IMR-90 (cell line): Measurements from ENCODE around the gene PLCD1. TPM values are rescaled to one million over a fixed set of nuclear protein-coding genes. Genes with fewer than 3 reads are reported as not detected.

Experiments used
- ATAC-seq: fragments of 200-7000 bp; cut with Tn5 transposase; 2 replicates; pipeline ENCODE4 v1.9.1; 2020; ENCODE audit warnings: low read depth, mild to moderate bottlenecking, moderate library complexity
- BruUV-seq: library from RNA; stranded (reverse); fragments of 400-500 nt; replicated peaks from 2 replicates; lab custom pipeline; 2021; lab: Mats Ljungman, UMichigan
- CTCF ChIA-PET: fragments of 300-600 bp; formaldehyde crosslinking; extraction: SDS; loops from one replicate; lab custom pipeline; 2021; ENCODE audit warnings: antibody characterized with exemption; lab: Yijun Ruan, JAX
- POLR2A ChIA-PET: fragments of 300-600 bp; sonication (Branson Sonifier 250); formaldehyde crosslinking; loops from one replicate; lab custom pipeline; 2022; ENCODE audit warnings: antibody characterized with exemption; ENCODE audit not compliant: unreplicated experiment; lab: Charles Lee
- DNase-seq: peaks from one replicate; pipeline ENCODE4 v3.0.0; 2013
- H2AFZ ChIP-seq: replicated peaks from 2 replicates; pipeline ENCODE3; 2013; ENCODE audit warnings: low read length, mild to moderate bottlenecking; ENCODE audit not compliant: poor library complexity
- H2AK5ac ChIP-seq: 2 replicates; pipeline ENCODE4 v1.6.1; 2013; ENCODE audit warnings: low read depth, low read length, inconsistent platforms
- H2AK9ac ChIP-seq: replicated peaks from 2 replicates; pipeline ENCODE3; 2013; ENCODE audit warnings: mild to moderate bottlenecking, low read depth, low read length, moderate library complexity; ENCODE audit not compliant: poor library complexity
- H2BK120ac ChIP-seq: 2 replicates; pipeline ENCODE4 v1.6.1; 2013; ENCODE audit warnings: low read depth, low read length, inconsistent platforms
- H2BK15ac ChIP-seq: 3 replicates; pipeline ENCODE4 v1.6.1; 2013; ENCODE audit warnings: low read depth, low read length, inconsistent platforms
- H2BK20ac ChIP-seq: 2 replicates; pipeline ENCODE4 v1.6.1; 2013; ENCODE audit warnings: low read depth, mild to moderate bottlenecking, inconsistent platforms, low read length, moderate library complexity
- H2BK5ac ChIP-seq: 2 replicates; pipeline ENCODE4 v1.6.1; 2013; ENCODE audit warnings: mild to moderate bottlenecking, low read depth, low read length, inconsistent platforms; ENCODE audit not compliant: poor library complexity, severe bottlenecking
- H3K14ac ChIP-seq: replicated peaks from 2 replicates; pipeline ENCODE4 v1.6.1; 2013; ENCODE audit warnings: low read depth, low read length, inconsistent platforms
- H3K18ac ChIP-seq: 2 replicates; pipeline ENCODE4 v1.6.1; 2013; ENCODE audit warnings: low read depth, low read length, control low read depth
- H3K23ac ChIP-seq: 2 replicates; pipeline ENCODE4 v1.6.1; 2013; ENCODE audit warnings: low read depth, low read length, inconsistent platforms
- H3K27ac ChIP-seq: 2 replicates; pipeline ENCODE4 v1.5.1; 2013; ENCODE audit warnings: mild to moderate bottlenecking, control low read depth, low read length; ENCODE audit not compliant: insufficient read depth
- H3K27me3 ChIP-seq: 2 replicates; pipeline ENCODE4 v1.6.1; 2013; ENCODE audit warnings: low read length; ENCODE audit not compliant: control insufficient read depth, insufficient read depth
- H3K36me3 ChIP-seq: 2 replicates; pipeline ENCODE4 v1.6.1; 2013; ENCODE audit warnings: low read length, mixed read lengths; ENCODE audit not compliant: control insufficient read depth, insufficient read depth
- H3K4ac ChIP-seq: 2 replicates; pipeline ENCODE4 v1.6.1; 2013; ENCODE audit warnings: low read depth, low read length, inconsistent platforms
- H3K4me1 ChIP-seq: 2 replicates; pipeline ENCODE4 v1.6.1; 2013; ENCODE audit warnings: low read length, mixed read lengths; ENCODE audit not compliant: control insufficient read depth, insufficient read depth
- H3K4me2 ChIP-seq: 2 replicates; pipeline ENCODE4 v1.6.1; 2013; ENCODE audit warnings: low read depth, mild to moderate bottlenecking, control low read depth, low read length, moderate library complexity
- H3K4me3 ChIP-seq: 2 replicates; pipeline ENCODE4 v1.5.1; 2013; ENCODE audit warnings: low read depth, mild to moderate bottlenecking, control low read depth, low read length, moderate library complexity; ENCODE audit not compliant: insufficient read depth
- H3K56ac ChIP-seq: 2 replicates; pipeline ENCODE4 v1.6.1; 2013; ENCODE audit warnings: low read length, inconsistent platforms; ENCODE audit not compliant: insufficient read depth; ENCODE audit errors: extremely low read depth
- H3K79me1 ChIP-seq, 2 experiments: 2 replicates each; pipeline ENCODE4 v1.6.1; 2013; ENCODE audit warnings: low read length in 2 of 2, inconsistent platforms in 1 of 2, low read depth in 1 of 2
- H3K9ac ChIP-seq: 2 replicates; pipeline ENCODE4 v1.6.1; 2013; ENCODE audit warnings: low read depth, low read length, control low read depth
- H3K9me1 ChIP-seq: 2 replicates; pipeline ENCODE4 v1.6.1; 2013; ENCODE audit warnings: low read length, inconsistent platforms; ENCODE audit not compliant: insufficient read depth
- H3K9me3 ChIP-seq: 2 replicates; pipeline ENCODE4 v1.6.1; 2013; ENCODE audit warnings: low read length; ENCODE audit not compliant: control insufficient read depth, insufficient read depth
- H4K20me1 ChIP-seq: 2 replicates; pipeline ENCODE4 v1.6.1; 2013; ENCODE audit warnings: low read length, inconsistent platforms; ENCODE audit not compliant: insufficient read depth
- H4K5ac ChIP-seq: 2 replicates; pipeline ENCODE4 v1.6.1; 2013; ENCODE audit warnings: mild to moderate bottlenecking, low read depth, low read length, control low read depth
- H4K8ac ChIP-seq, 2 experiments: 2 replicates each; pipeline ENCODE4 v1.6.1; 2013; ENCODE audit warnings: low read depth in 2 of 2, low read length in 2 of 2, control low read depth in 1 of 2, inconsistent platforms in 1 of 2
- H4K91ac ChIP-seq: 2 replicates; pipeline ENCODE4 v1.6.1; 2013; ENCODE audit warnings: low read depth, low read length, inconsistent platforms; ENCODE audit not compliant: insufficient read depth
- BHLHE40 ChIP-seq: fragments of 150-350 bp; IDR thresholded peaks from 2 replicates; pipeline ENCODE4 v1.6.1; 2016; ENCODE audit warnings: mild to moderate bottlenecking, low read depth, low read length
- CEBPB ChIP-seq: IDR thresholded peaks from 2 replicates; pipeline ENCODE4 v1.6.1; 2012; ENCODE audit warnings: low read depth, low read length, improper control_type of control experiment
- CHD1 ChIP-seq: IDR thresholded peaks from 2 replicates; pipeline ENCODE4 v1.6.1; 2012; ENCODE audit warnings: low read depth, low read length, improper control_type of control experiment
- FOS ChIP-seq: fragments of 150-350 bp; IDR thresholded peaks from 2 replicates; pipeline ENCODE4 v1.6.1; 2016; ENCODE audit warnings: low read depth, low read length
- MAFK ChIP-seq: IDR thresholded peaks from 2 replicates; pipeline ENCODE4 v1.6.1; 2012; ENCODE audit warnings: low read depth, low read length, improper control_type of control experiment
- MAZ ChIP-seq: IDR thresholded peaks from 2 replicates; pipeline ENCODE4 v1.6.1; 2012; ENCODE audit warnings: low read depth, mild to moderate bottlenecking, low read length, improper control_type of control experiment, moderate library complexity, borderline replicate concordance
- MXI1 ChIP-seq: IDR thresholded peaks from 2 replicates; pipeline ENCODE4 v1.6.1; 2012; ENCODE audit warnings: low read depth, mild to moderate bottlenecking, low read length, moderate library complexity, borderline replicate concordance
- NFE2L2 ChIP-seq: fragments of 150-350 bp; IDR thresholded peaks from 2 replicates; pipeline ENCODE4 v1.6.1; 2016; ENCODE audit warnings: low read depth, mild to moderate bottlenecking, low read length
- POLR2A ChIP-seq: IDR thresholded peaks from 2 replicates; pipeline ENCODE4 v1.6.1; 2012; ENCODE audit warnings: mild to moderate bottlenecking, low read depth, low read length
- RAD21 ChIP-seq: IDR thresholded peaks from 2 replicates; pipeline ENCODE4 v1.6.1; 2012; ENCODE audit warnings: low read length, improper control_type of control experiment
- RCOR1 ChIP-seq: IDR thresholded peaks from 2 replicates; pipeline ENCODE4 v1.6.1; 2012; ENCODE audit warnings: mild to moderate bottlenecking, low read length, improper control_type of control experiment; ENCODE audit not compliant: insufficient replicate concordance
- RFX5 ChIP-seq: IDR thresholded peaks from 2 replicates; pipeline ENCODE4 v1.8.0; 2012; ENCODE audit warnings: low read depth, mild to moderate bottlenecking, low read length, moderate library complexity
- SMC3 ChIP-seq: fragments of 150-350 bp; IDR thresholded peaks from 2 replicates; pipeline ENCODE4 v1.6.1; 2016; ENCODE audit warnings: low read depth, mild to moderate bottlenecking, antibody characterized with exemption, low read length, moderate library complexity
- WGBS, 2 experiments: methylation state at CpG; one replicate each; pipeline versions ENCODE4 v1.1.5 to v1.1.7; 2013; ENCODE audit warnings: missing lambda C conversion rate in 2 of 2; ENCODE audit not compliant: insufficient read length in 1 of 2; ENCODE audit errors: extremely low coverage in 2 of 2; 5-methylcytosine and 5-hydroxymethylcytosine counted together
- dilution Hi-C: fragments of 300-500 bp; cut with HindIII; formaldehyde crosslinking; loops from one replicate; pipeline ENCODE4 v1.14.3; 2018; ENCODE audit warnings: low sequenced_read_pairs; ENCODE audit not compliant: unreplicated experiment
- in situ Hi-C: fragments of 300-500 bp; cut with MboI; formaldehyde crosslinking; loops from 3 replicates; pipeline ENCODE4 v1.14.3; 2019; ENCODE audit warnings: low sequenced_read_pairs, inconsistent platforms, mixed read lengths
- intact Hi-C: fragments of 100-400 bp; cut with micrococcal nuclease; formaldehyde crosslinking; loops from 2 replicates; pipeline ENCODE4 v1.10.0; 2022
- polyA plus RNA-seq, 3 experiments: library from polyadenylated mRNA; depleted of rRNA; stranded (reverse); fragments of >200 nt; gene quantifications; 2 replicates each; pipeline ENCODE4 v1.2.3, GENCODE V29; 2012; ENCODE audit warnings: low replicate concordance in 1 of 3
- total RNA-seq: library from RNA; depleted of rRNA; stranded (reverse); fragments of >200 nt; gene quantifications from 2 replicates; pipeline ENCODE4 v1.2.3, GENCODE V29; 2012
- TF ChIP-seq, protein P1 (sequence below): fragments of 150-350 bp; IDR thresholded peaks from 2 replicates; pipeline ENCODE4 v1.6.1; 2017; ENCODE audit warnings: mild to moderate bottlenecking, antibody characterized with exemption, low read length, low read depth
- TF ChIP-seq, protein P2 (sequence below): conservative IDR thresholded peaks from 2 replicates; pipeline ENCODE4 v1.5.1; 2012; ENCODE audit warnings: mild to moderate bottlenecking, low read depth, low read length, improper control_type of control experiment
- TF ChIP-seq, protein P3 (sequence below): fragments of 150-350 bp; IDR thresholded peaks from 2 replicates; pipeline ENCODE4 v1.6.1; 2016; ENCODE audit warnings: low read depth, mild to moderate bottlenecking, low read length, moderate library complexity, borderline replicate concordance

Gene PLCD1
- total and polyA plus RNA-seq, 2 of the 4 experiments (the other 2 are of a cell fraction), result 14.9 to 16.3 TPM

DNA sequence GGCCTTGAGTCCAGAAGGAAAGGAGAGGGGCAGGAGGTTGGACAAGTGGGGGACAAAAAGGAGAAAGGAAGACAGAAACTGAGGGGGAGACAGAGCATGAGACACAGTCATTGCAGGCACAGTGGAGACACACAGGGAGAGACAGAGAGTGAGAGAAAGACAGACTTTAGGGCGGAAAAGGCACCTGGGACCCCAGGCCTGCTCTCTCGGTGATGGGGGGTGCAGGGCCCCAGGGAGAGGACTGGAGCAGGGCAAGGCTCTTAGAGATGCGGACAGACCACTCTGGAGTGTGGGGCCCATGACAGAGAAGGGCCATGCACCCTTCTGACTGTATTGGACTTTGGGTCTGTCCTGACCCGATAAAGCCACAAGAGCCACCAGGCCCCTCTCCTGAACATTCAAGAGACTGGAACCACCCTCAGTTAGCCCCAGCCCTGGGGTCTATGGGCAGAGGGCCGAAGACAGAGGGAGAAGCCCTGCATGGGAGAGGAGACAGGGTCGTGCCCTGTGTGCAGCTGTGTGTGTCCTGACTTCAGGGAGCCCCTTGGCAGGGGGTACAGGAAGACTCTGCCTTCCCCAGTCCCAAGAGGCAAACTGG lies 12.5 kb downstream of the PLCD1 start:
- no peak overlapping the region for H2BK5ac ChIP-seq
- H3K14ac ChIP-seq, result no peak overlapping the region
- 0 out of 4 replicates have a peak, but pooled peaks cover 0 to 3% of the 10 kb centered on the region in 2 experiments for H3K79me1 ChIP-seq
- no peak overlapping the region for H3K23ac ChIP-seq
- intact Hi-C loops, result no loop called here
- H2AK9ac ChIP-seq, result no peak overlapping the region
- ATAC-seq (no peak), DNase-seq (no peak)
- in situ Hi-C loops, result no loop called here
- peaks cover 4% of the 10 kb centered on the region; the same call in 1 of the 2 replicates for H3K9me3 ChIP-seq
- no peaks in the 10 kb centered on the region; the same call in 1 of the 2 replicates for H4K20me1 ChIP-seq
- H3K56ac ChIP-seq, result no peak overlapping the region
- H3K27ac ChIP-seq, result no peak overlapping the region
- no peak overlapping the region for H2AK5ac ChIP-seq
- ChIA-PET CTCF (no interaction called here), POLR2A (no interaction called here)
- TF ChIP-seq MAFK (no peak), RCOR1 (no peak), POLR2A (no peak), NFE2L2 (no peak), FOS (no peak), MXI1 (no peak), RAD21 (no peak), CHD1 (no peak), MAZ (no peak), BHLHE40 (no peak), SMC3 (no peak), RFX5 (no peak), CEBPB (no peak)
- TF ChIP-seq, protein P1, sequence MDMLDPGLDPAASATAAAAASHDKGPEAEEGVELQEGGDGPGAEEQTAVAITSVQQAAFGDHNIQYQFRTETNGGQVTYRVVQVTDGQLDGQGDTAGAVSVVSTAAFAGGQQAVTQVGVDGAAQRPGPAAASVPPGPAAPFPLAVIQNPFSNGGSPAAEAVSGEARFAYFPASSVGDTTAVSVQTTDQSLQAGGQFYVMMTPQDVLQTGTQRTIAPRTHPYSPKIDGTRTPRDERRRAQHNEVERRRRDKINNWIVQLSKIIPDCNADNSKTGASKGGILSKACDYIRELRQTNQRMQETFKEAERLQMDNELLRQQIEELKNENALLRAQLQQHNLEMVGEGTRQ, result no peak
- TF ChIP-seq, protein P2, sequence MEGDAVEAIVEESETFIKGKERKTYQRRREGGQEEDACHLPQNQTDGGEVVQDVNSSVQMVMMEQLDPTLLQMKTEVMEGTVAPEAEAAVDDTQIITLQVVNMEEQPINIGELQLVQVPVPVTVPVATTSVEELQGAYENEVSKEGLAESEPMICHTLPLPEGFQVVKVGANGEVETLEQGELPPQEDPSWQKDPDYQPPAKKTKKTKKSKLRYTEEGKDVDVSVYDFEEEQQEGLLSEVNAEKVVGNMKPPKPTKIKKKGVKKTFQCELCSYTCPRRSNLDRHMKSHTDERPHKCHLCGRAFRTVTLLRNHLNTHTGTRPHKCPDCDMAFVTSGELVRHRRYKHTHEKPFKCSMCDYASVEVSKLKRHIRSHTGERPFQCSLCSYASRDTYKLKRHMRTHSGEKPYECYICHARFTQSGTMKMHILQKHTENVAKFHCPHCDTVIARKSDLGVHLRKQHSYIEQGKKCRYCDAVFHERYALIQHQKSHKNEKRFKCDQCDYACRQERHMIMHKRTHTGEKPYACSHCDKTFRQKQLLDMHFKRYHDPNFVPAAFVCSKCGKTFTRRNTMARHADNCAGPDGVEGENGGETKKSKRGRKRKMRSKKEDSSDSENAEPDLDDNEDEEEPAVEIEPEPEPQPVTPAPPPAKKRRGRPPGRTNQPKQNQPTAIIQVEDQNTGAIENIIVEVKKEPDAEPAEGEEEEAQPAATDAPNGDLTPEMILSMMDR, result no peak
- TF ChIP-seq, protein P3, sequence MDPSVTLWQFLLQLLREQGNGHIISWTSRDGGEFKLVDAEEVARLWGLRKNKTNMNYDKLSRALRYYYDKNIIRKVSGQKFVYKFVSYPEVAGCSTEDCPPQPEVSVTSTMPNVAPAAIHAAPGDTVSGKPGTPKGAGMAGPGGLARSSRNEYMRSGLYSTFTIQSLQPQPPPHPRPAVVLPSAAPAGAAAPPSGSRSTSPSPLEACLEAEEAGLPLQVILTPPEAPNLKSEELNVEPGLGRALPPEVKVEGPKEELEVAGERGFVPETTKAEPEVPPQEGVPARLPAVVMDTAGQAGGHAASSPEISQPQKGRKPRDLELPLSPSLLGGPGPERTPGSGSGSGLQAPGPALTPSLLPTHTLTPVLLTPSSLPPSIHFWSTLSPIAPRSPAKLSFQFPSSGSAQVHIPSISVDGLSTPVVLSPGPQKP, result no peak
- no peaks in the 10 kb centered on the region for H3K4me1 ChIP-seq
- H3K9ac ChIP-seq, result no peak overlapping the region
- H3K4me2 ChIP-seq, result no peak overlapping the region
- dilution Hi-C loops, result no loop called here
- no peak overlapping the region for H3K4ac ChIP-seq
- no peak overlapping the region for H3K4me3 ChIP-seq
- H3K27me3 ChIP-seq, result no peaks in the 10 kb centered on the region
- H3K36me3 ChIP-seq, result peaks cover 26% of the 10 kb centered on the region
- no peak overlapping the region for H2BK20ac ChIP-seq
- no peak overlapping the region for H3K18ac ChIP-seq
- no peak overlapping the region for H4K8ac ChIP-seq
- WGBS, 2 experiments, result 100% methylated on average over 1 of the region's 6 CpGs; no CpG with 5 or more reads in 1 of the 2 experiments
- H4K91ac ChIP-seq, result no peak overlapping the region
- H2BK120ac ChIP-seq, result no peak overlapping the region
- no peak overlapping the region for H2BK15ac ChIP-seq
- BruUV-seq, result no TSS peak
- H3K9me1 ChIP-seq, result 0 out of 2 replicates have a peak, but pooled peaks cover 4% of the 10 kb centered on the region
- no peak overlapping the region for H4K5ac ChIP-seq
- no peak overlapping the region for H2AFZ ChIP-seq
